Measurements from ENCODE around the gene MAP2K3. TPM values are rescaled to one million over a fixed set of nuclear protein-coding genes. Genes with fewer than 3 reads are reported as not detected.

MAP2K3 gene
- total and polyA plus RNA-seq, 2 of the 4 experiments (the other 2 are of a cell fraction): 23.5 to 82.2 TPM

DNA sequence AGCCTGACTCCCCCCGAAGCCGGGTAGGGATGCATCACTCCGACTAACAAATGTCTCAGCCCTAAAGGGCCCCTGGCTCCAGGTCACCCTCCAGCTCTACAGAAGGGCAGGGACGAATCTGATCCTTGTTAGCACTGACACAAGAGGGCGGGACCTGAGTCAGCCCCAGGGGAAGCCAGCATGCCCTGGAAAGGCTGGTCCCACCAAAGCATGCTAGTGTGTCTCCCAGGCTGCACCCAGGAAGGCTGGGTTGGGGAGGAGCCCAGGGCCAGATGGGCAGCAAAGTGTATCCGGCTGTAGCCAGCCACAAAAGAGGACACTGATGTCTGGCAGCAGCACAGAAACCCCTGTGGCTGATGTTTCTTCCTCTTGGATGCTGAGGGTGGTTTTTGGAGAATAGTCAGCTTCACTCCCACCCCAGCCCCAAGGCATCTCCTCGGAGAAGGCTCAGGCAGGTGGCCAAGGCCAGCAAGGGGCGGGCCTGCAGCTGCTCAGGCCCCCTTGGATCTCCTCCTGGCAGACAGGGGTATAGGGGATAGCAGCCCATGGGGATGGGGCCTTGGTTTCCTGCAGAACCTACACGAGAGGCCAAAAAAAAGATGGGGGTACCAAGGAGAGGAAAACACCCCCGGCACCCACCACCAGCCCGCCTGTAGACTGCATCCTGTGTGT, 42.3 kb upstream of the MAP2K3 start:
- DNase-seq (no peak), ATAC-seq (ENCODE audit: low read depth) (peak; percentile 52)
- no peaks in the 10 kb centered on the region; the same call in 1 of the 2 replicates for H4K20me1 ChIP-seq (ENCODE audit: insufficient read depth, low read length)
- H3K14ac ChIP-seq (replicated peaks; ENCODE audit: low read depth, low read length): no peak overlapping the region
- H3K79me1 ChIP-seq (ENCODE audit: low read depth in 1 of 2, low read length in 2 of 2): no peaks in the 10 kb centered on the region
- no peak overlapping the region for H3K23ac ChIP-seq (ENCODE audit: low read depth, low read length)
- H3K4me3 ChIP-seq (ENCODE audit: insufficient read depth, low read depth, low read length): no peak overlapping the region
- no peak for TF ChIP-seq CEBPB (IDR thresholded peaks at IDR 0.05; ENCODE audit: low read depth, low read length)
- TF ChIP-seq RFX5 (IDR thresholded peaks at IDR 0.05; ENCODE audit: low read depth, low read length): no peak
- no peak for TF ChIP-seq NFE2L2 (IDR thresholded peaks at IDR 0.05; ENCODE audit: low read depth, low read length)
- H3K27ac ChIP-seq (ENCODE audit: insufficient read depth, low read length): no peak overlapping the region
- no peak overlapping the region for H4K5ac ChIP-seq (ENCODE audit: low read depth, low read length)
- no peak overlapping the region for H3K4ac ChIP-seq (ENCODE audit: low read depth, low read length)
- H3K9me1 ChIP-seq (ENCODE audit: insufficient read depth, low read length): no peaks in the 10 kb centered on the region
- H2AFZ ChIP-seq (replicated peaks; ENCODE audit: low read length, poor library complexity): no peak overlapping the region
- H2BK20ac ChIP-seq (ENCODE audit: low read depth, low read length): no peak overlapping the region
- no peaks in the 10 kb centered on the region for H3K9me3 ChIP-seq (ENCODE audit: control insufficient read depth, insufficient read depth, low read length)
- H2AK5ac ChIP-seq (ENCODE audit: low read depth, low read length): no peak overlapping the region
- no peak overlapping the region for H4K91ac ChIP-seq (ENCODE audit: insufficient read depth, low read depth, low read length)
- dilution Hi-C loops (cut with HindIII; ENCODE audit: low sequenced_read_pairs, unreplicated experiment): no loop called here
- intact Hi-C loops (cut with micrococcal nuclease): no loop called here
- in situ Hi-C loops (cut with MboI; ENCODE audit: low sequenced_read_pairs): no loop called here
- POLR2A ChIA-PET (ENCODE audit: unreplicated experiment): interaction anchor here (0.6 kb wide), 1 partner anchor 9 kb away, joined by 7 read pairs; no protein-coding TSS in a partner anchor
- no peak overlapping the region for H2BK5ac ChIP-seq (ENCODE audit: low read depth, low read length, poor library complexity, severe bottlenecking)
- H3K36me3 ChIP-seq (ENCODE audit: control insufficient read depth, insufficient read depth, low read length): peaks cover 7% of the 10 kb centered on the region; the same call in 1 of the 2 replicates
- 0 out of 2 replicates have a peak, but pooled peaks cover 1% of the 10 kb centered on the region for H3K4me1 ChIP-seq (ENCODE audit: control insufficient read depth, insufficient read depth, low read length)
- H3K4me2 ChIP-seq (ENCODE audit: low read depth, low read length): no peak overlapping the region
- H2BK15ac ChIP-seq (ENCODE audit: low read depth, low read length): no peak overlapping the region
- H4K8ac ChIP-seq (ENCODE audit: low read depth in 2 of 2, low read length in 2 of 2): no peak overlapping the region
- H2AK9ac ChIP-seq (replicated peaks; ENCODE audit: low read depth, low read length, poor library complexity): no peak overlapping the region
- 70% methylated on average over 6 of the region's 11 CpGs; no CpG with 5 or more reads in 1 of the 2 experiments for WGBS, 2 experiments (ENCODE audit: extremely low coverage in 2 of 2, insufficient read length in 1 of 2)
- no TSS peak for BruUV-seq (replicated peaks)
- H3K9ac ChIP-seq (ENCODE audit: low read depth, low read length): no peak overlapping the region
- H3K56ac ChIP-seq (ENCODE audit: extremely low read depth, insufficient read depth, low read length): no peak overlapping the region
- no peak overlapping the region for H3K18ac ChIP-seq (ENCODE audit: low read depth, low read length)
- CTCF ChIA-PET: no interaction called here
- H2BK120ac ChIP-seq (ENCODE audit: low read depth, low read length): no peak overlapping the region
- H3K27me3 ChIP-seq (ENCODE audit: control insufficient read depth, insufficient read depth, low read length): no peaks in the 10 kb centered on the region
